ENCODE results near the gene ZNF772. TPM values are rescaled to one million over a fixed set of nuclear protein-coding genes. Genes with fewer than 3 reads are reported as not detected.

The ZNF772 gene
- total and polyA plus RNA-seq, 2 of the 8 experiments (the other 6 are each of a cell fraction or from before 2014, with no cell fraction given) = 4.0 to 15.2 TPM

GRCh38 chr19:57436417-57436816 is 40.9 kb downstream of the ZNF772 start:
- POLR2A ChIA-PET (ENCODE audit: partially characterized antibody) = interaction anchor here (0.8 to 7.0 kb wide), 17 partner anchors 9 to 453 kb away, joined by 3 to 49 read pairs (median 5); partner anchors contain the start of genes TRAPPC2B, ZNF17, ZNF419 and ZNF530
- no peak overlapping the region for H2BK15ac ChIP-seq (ENCODE audit: low read length)
- H3K36me3 ChIP-seq (ENCODE audit: control insufficient read depth in 2 of 4, insufficient read depth in 4 of 4, low read length in 3 of 4) = peaks cover 0 to 5% (median 3%) of the 10 kb centered on the region in 4 experiments; a peak in 2 of 8 replicates
- no peak overlapping the region for H2BK5ac ChIP-seq (ENCODE audit: low read depth, low read length)
- no peaks in the 10 kb centered on the region; a peak in 1 of 4 replicates for H3K9me3 ChIP-seq (ENCODE audit: insufficient read depth in 2 of 2, low read depth in 1 of 2, low read length in 1 of 2)
- H2AK5ac ChIP-seq (ENCODE audit: low read depth, low read length) = no peak overlapping the region
- no peak overlapping the region for H3K18ac ChIP-seq (ENCODE audit: extremely low read depth, low read length)
- H3K79me2 ChIP-seq (ENCODE audit: control insufficient read depth in 1 of 2, insufficient read depth in 2 of 2, low read length in 2 of 2) = peaks cover 20 to 55% of the 10 kb centered on the region in 2 experiments
- H2BK20ac ChIP-seq (ENCODE audit: low read length) = no peak overlapping the region
- DNase-seq (ENCODE audit: low read depth in 1 of 2, low spot score in 2 of 2) (no peak), FAIRE-seq (no peak)
- no peak overlapping the region for H4K91ac ChIP-seq (replicated peaks; ENCODE audit: insufficient read length, low read length)
- no peak overlapping the region for H4K5ac ChIP-seq (ENCODE audit: insufficient read length, low read depth, low read length)
- H3K4ac ChIP-seq (replicated peaks; ENCODE audit: insufficient read length, low read depth, low read length) = no peak overlapping the region
- no peaks in the 10 kb centered on the region for H3K27me3 ChIP-seq (replicated peaks in 1 of 4; ENCODE audit: control insufficient read depth in 3 of 4, extremely low read depth in 1 of 4, insufficient read depth in 3 of 4, low read length in 3 of 4)
- H3K27ac ChIP-seq (ENCODE audit: low read depth, low read length) = no peak overlapping the region
- no peak overlapping the region for H3K23ac ChIP-seq (ENCODE audit: insufficient read length)
- H3K4me1 ChIP-seq (replicated peaks in 1 of 4; ENCODE audit: control insufficient read depth in 3 of 4, insufficient read depth in 4 of 4, low read length in 3 of 4) = peaks cover 0 to 7% (median under 1%) of the 10 kb centered on the region in 4 experiments; a peak in 2 of 7 replicates
- no peak overlapping the region for H2BK120ac ChIP-seq (replicated peaks; ENCODE audit: low read depth, low read length)
- peaks cover 19% of the 10 kb centered on the region for H3K79me1 ChIP-seq (ENCODE audit: low read depth, low read length)
- no peak overlapping the region for H3K56ac ChIP-seq (replicated peaks; ENCODE audit: insufficient read length, low read depth, low read length)
- peak overlapping the region in 3 of 4 experiments; percentile 91 to 94 (median 94); a peak in 5 of 7 replicates for H3K9ac ChIP-seq (replicated peaks in 1 of 4; ENCODE audit: extremely low read depth in 1 of 4, low read depth in 3 of 4, low read length in 3 of 4)
- H3K23me2 ChIP-seq (ENCODE audit: low read depth, low read length) = peaks cover 4% of the 10 kb centered on the region
- no peak overlapping the region for H2AFZ ChIP-seq (ENCODE audit: low read length)
- H2BK12ac ChIP-seq (ENCODE audit: low read depth, low read length) = no peak overlapping the region
- no peak overlapping the region for H4K8ac ChIP-seq (ENCODE audit: extremely low read depth, insufficient read depth, low read length)
- H4K20me1 ChIP-seq (replicated peaks in 1 of 2; ENCODE audit: control insufficient read depth in 1 of 2, insufficient read depth in 2 of 2, low read length in 2 of 2) = peaks cover 0 to 12% of the 10 kb centered on the region in 2 experiments
- H3K4me2 ChIP-seq (ENCODE audit: insufficient read depth in 1 of 2, low read depth in 2 of 2, low read length in 2 of 2) = peak overlapping the region; percentile 85 to 89
- H3K14ac ChIP-seq (ENCODE audit: insufficient read length) = no peak overlapping the region
- H3K4me3 ChIP-seq (ENCODE audit: extremely low read depth in 1 of 4, insufficient read depth in 2 of 4, low read depth in 3 of 4, low read length in 4 of 4) = peak overlapping the region; percentile 75 to 89 (median 81); a peak in 7 of 8 replicates
- CTCF ChIA-PET (ENCODE audit: partially characterized antibody) = interaction anchor here (0.6 to 2.2 kb wide), 5 partner anchors 10 to 51 kb away, joined by 3 to 8 read pairs (median 3); partner anchors contain the start of genes ZNF419 and ZNF772
- 79% methylated on average over 1 of the region's 1 CpG; no CpG with 5 or more reads in 1 of the 2 experiments for WGBS, 2 experiments (ENCODE audit: extremely low coverage in 1 of 2, insufficient coverage in 1 of 2, insufficient read length in 1 of 2, insufficient replicate concordance in 2 of 2, low coverage in 1 of 2, low lambda C conversion rate in 2 of 2, missing lambda C conversion rate in 1 of 2)
- TF ChIP-seq RBBP5 (IDR thresholded peaks at IDR 0.05; ENCODE audit: borderline replicate concordance, low read depth, low read length) = no peak
- no peak for TF ChIP-seq JUND (IDR thresholded peaks at IDR 0.05; ENCODE audit: low read length)
- no peak for TF ChIP-seq CBX8 (IDR thresholded peaks at IDR 0.05; ENCODE audit: borderline replicate concordance, low read depth, low read length)
- TF ChIP-seq BRCA1 (IDR thresholded peaks at IDR 0.05; ENCODE audit: low read depth, low read length) = no peak
- TF ChIP-seq ASH2L (IDR thresholded peaks at IDR 0.05; ENCODE audit: low read length) = no peak
- TF ChIP-seq EZH2 (IDR thresholded peaks at IDR 0.05; ENCODE audit: low read depth, low read length, severe bottlenecking) = no peak
- no peak for TF ChIP-seq CTCF (IDR thresholded peaks at IDR 0.05; ENCODE audit: control extremely low read depth in 1 of 3, insufficient read depth in 1 of 3, low read depth in 1 of 3, low read length in 3 of 3)
- TF ChIP-seq ZNF274 (IDR thresholded peaks at IDR 0.05; ENCODE audit: borderline replicate concordance, extremely low read depth, low read length) = no peak
- TF ChIP-seq FOSL1 (IDR thresholded peaks at IDR 0.05; ENCODE audit: insufficient read depth, low read depth, low read length) = no peak
- no peak for TF ChIP-seq POU5F1 (IDR thresholded peaks at IDR 0.05; ENCODE audit: low read depth, low read length)
- no peak for TF ChIP-seq SAP30 (IDR thresholded peaks at IDR 0.05; ENCODE audit: insufficient read depth, insufficient replicate concordance, low read length)

All from H1 (cell line).